ENCODE results near the gene IMPDH1. TPM values are rescaled to one million over a fixed set of nuclear protein-coding genes. Genes with fewer than 3 reads are reported as not detected.

IMPDH1 gene
- total and polyA plus RNA-seq, 4 donors, result 2.4 to 11.1 (median 5.2) TPM

GRCh38 chr7:128405471-128406313 lies 4.1 kb downstream of the IMPDH1 start:
- Histone ChIP-seq H3K4me3 (ENCODE audit: low read depth in 1 of 3, low read length in 3 of 3) (peak overlapping the region in 2 of 3 donors; percentile 49 to 61), H3K27ac (ENCODE audit: low read depth in 1 of 2, low read length in 2 of 2) (no peak overlapping the region), H3K27me3 (ENCODE audit: control insufficient read depth in 4 of 4, insufficient read depth in 4 of 4, low read length in 3 of 4) (no peaks in the 10 kb centered on the region), H3K4me1 (ENCODE audit: control insufficient read depth in 4 of 4, insufficient read depth in 4 of 4, low read length in 3 of 4) (peaks cover 0 to 18% (median 9%) of the 10 kb centered on the region in 4 donors), H3K9ac (ENCODE audit: low read depth in 1 of 2, low read length in 2 of 2) (no peak overlapping the region), H3K36me3 (ENCODE audit: control insufficient read depth in 4 of 4, insufficient read depth in 3 of 4, low read depth in 1 of 4, low read length in 3 of 4) (no peaks in the 10 kb centered on the region), H3K9me3 (ENCODE audit: control insufficient read depth in 4 of 4, low read length in 3 of 4) (no peaks in the 10 kb centered on the region)
- TF ChIP-seq FOXA1 (IDR thresholded peaks at IDR 0.05) (no peak), SP1 (IDR thresholded peaks at IDR 0.05) (no peak), GABPA (IDR thresholded peaks at IDR 0.05 in 1 of 2, conservative IDR thresholded peaks at IDR 0.05 in 1 of 2) (no peak), NR2F2 (IDR thresholded peaks at IDR 0.05) (no peak), FOXA2 (IDR thresholded peaks at IDR 0.05) (no peak), HNF4A (conservative IDR thresholded peaks at IDR 0.05) (no peak), RXRA (IDR thresholded peaks at IDR 0.05) (no peak), TAF1 (conservative IDR thresholded peaks at IDR 0.05) (no peak), EGR1 (IDR thresholded peaks at IDR 0.05; ENCODE audit: low read depth in 2 of 2) (no peak), YY1 (IDR thresholded peaks at IDR 0.05) (no peak), ATF3 (IDR thresholded peaks at IDR 0.05) (no peak)
- TF ChIP-seq, protein P1, sequence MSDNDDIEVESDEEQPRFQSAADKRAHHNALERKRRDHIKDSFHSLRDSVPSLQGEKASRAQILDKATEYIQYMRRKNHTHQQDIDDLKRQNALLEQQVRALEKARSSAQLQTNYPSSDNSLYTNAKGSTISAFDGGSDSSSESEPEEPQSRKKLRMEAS (IDR thresholded peaks at IDR 0.05), result no peak
- TF ChIP-seq, protein P2, sequence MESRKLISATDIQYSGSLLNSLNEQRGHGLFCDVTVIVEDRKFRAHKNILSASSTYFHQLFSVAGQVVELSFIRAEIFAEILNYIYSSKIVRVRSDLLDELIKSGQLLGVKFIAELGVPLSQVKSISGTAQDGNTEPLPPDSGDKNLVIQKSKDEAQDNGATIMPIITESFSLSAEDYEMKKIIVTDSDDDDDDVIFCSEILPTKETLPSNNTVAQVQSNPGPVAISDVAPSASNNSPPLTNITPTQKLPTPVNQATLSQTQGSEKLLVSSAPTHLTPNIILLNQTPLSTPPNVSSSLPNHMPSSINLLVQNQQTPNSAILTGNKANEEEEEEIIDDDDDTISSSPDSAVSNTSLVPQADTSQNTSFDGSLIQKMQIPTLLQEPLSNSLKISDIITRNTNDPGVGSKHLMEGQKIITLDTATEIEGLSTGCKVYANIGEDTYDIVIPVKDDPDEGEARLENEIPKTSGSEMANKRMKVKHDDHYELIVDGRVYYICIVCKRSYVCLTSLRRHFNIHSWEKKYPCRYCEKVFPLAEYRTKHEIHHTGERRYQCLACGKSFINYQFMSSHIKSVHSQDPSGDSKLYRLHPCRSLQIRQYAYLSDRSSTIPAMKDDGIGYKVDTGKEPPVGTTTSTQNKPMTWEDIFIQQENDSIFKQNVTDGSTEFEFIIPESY (IDR thresholded peaks at IDR 0.05), result no peak
- 3% methylated on average over 107 of the region's 107 CpGs for whole genome bisulfite sequencing
- DNase-seq (ENCODE audit: low spot score), result no peak

- peak overlapping the region in 2 of 3 donors; percentile 49 to 61 for H3K4me3 ChIP-seq (ENCODE audit: low read depth in 1 of 3, low read length in 3 of 3)
- H3K4me1 ChIP-seq (ENCODE audit: control insufficient read depth in 4 of 4, insufficient read depth in 4 of 4, low read length in 3 of 4), result peaks cover 0 to 14% (median 6%) of the 10 kb centered on the region in 4 donors
- peaks cover 0 to 1% (median 0%) of the 10 kb centered on the region in 4 donors for H3K36me3 ChIP-seq (ENCODE audit: control insufficient read depth in 4 of 4, insufficient read depth in 3 of 4, low read depth in 1 of 4, low read length in 3 of 4)
- H3K27ac ChIP-seq (ENCODE audit: low read depth in 1 of 2, low read length in 2 of 2), result no peak overlapping the region
- DNase-seq (ENCODE audit: low spot score), result no peak
- 64% methylated on average over 13 of the region's 13 CpGs for WGBS
- H3K9ac ChIP-seq (ENCODE audit: low read depth in 1 of 2, low read length in 2 of 2), result no peak overlapping the region
- H3K27me3 ChIP-seq (ENCODE audit: control insufficient read depth in 4 of 4, insufficient read depth in 4 of 4, low read length in 3 of 4), result no peaks in the 10 kb centered on the region
- H3K9me3 ChIP-seq (ENCODE audit: control insufficient read depth in 4 of 4, low read length in 3 of 4), result no peaks in the 10 kb centered on the region
- TF ChIP-seq, protein P1 (IDR thresholded peaks at IDR 0.05), result no peak
- no peak for TF ChIP-seq HNF4A (conservative IDR thresholded peaks at IDR 0.05)
- TF ChIP-seq TAF1 (conservative IDR thresholded peaks at IDR 0.05), result no peak
- TF ChIP-seq, protein P3, sequence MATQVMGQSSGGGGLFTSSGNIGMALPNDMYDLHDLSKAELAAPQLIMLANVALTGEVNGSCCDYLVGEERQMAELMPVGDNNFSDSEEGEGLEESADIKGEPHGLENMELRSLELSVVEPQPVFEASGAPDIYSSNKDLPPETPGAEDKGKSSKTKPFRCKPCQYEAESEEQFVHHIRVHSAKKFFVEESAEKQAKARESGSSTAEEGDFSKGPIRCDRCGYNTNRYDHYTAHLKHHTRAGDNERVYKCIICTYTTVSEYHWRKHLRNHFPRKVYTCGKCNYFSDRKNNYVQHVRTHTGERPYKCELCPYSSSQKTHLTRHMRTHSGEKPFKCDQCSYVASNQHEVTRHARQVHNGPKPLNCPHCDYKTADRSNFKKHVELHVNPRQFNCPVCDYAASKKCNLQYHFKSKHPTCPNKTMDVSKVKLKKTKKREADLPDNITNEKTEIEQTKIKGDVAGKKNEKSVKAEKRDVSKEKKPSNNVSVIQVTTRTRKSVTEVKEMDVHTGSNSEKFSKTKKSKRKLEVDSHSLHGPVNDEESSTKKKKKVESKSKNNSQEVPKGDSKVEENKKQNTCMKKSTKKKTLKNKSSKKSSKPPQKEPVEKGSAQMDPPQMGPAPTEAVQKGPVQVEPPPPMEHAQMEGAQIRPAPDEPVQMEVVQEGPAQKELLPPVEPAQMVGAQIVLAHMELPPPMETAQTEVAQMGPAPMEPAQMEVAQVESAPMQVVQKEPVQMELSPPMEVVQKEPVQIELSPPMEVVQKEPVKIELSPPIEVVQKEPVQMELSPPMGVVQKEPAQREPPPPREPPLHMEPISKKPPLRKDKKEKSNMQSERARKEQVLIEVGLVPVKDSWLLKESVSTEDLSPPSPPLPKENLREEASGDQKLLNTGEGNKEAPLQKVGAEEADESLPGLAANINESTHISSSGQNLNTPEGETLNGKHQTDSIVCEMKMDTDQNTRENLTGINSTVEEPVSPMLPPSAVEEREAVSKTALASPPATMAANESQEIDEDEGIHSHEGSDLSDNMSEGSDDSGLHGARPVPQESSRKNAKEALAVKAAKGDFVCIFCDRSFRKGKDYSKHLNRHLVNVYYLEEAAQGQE (IDR thresholded peaks at IDR 0.05), result no peak
- no peak for TF ChIP-seq EGR1 (IDR thresholded peaks at IDR 0.05; ENCODE audit: low read depth in 2 of 2)
- TF ChIP-seq, protein P4, sequence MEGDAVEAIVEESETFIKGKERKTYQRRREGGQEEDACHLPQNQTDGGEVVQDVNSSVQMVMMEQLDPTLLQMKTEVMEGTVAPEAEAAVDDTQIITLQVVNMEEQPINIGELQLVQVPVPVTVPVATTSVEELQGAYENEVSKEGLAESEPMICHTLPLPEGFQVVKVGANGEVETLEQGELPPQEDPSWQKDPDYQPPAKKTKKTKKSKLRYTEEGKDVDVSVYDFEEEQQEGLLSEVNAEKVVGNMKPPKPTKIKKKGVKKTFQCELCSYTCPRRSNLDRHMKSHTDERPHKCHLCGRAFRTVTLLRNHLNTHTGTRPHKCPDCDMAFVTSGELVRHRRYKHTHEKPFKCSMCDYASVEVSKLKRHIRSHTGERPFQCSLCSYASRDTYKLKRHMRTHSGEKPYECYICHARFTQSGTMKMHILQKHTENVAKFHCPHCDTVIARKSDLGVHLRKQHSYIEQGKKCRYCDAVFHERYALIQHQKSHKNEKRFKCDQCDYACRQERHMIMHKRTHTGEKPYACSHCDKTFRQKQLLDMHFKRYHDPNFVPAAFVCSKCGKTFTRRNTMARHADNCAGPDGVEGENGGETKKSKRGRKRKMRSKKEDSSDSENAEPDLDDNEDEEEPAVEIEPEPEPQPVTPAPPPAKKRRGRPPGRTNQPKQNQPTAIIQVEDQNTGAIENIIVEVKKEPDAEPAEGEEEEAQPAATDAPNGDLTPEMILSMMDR (IDR thresholded peaks at IDR 0.05; ENCODE audit: low read depth, low read length, missing input control), result no peak
- TF ChIP-seq JUND (IDR thresholded peaks at IDR 0.05), result no peak
- no peak for TF ChIP-seq ATF3 (IDR thresholded peaks at IDR 0.05)
- TF ChIP-seq SP1 (IDR thresholded peaks at IDR 0.05), result no peak
- TF ChIP-seq NR2F2 (IDR thresholded peaks at IDR 0.05), result no peak
- TF ChIP-seq YY1 (IDR thresholded peaks at IDR 0.05), result no peak
- no peak for TF ChIP-seq RXRA (IDR thresholded peaks at IDR 0.05)
- TF ChIP-seq FOXA2 (IDR thresholded peaks at IDR 0.05), result no peak
Observed at GRCh38 chr7:128404886-128405470, 4.8 kb downstream of the IMPDH1 start.
